ENCODE measurements around the gene SCN2A. TPM values are rescaled to one million over a fixed set of nuclear protein-coding genes. Genes with fewer than 3 reads are reported as not detected.

The SCN2A gene
- total RNA-seq, 4 donors from 2014 or later = 0.36 to 1.8 (median 0.56) TPM; not detected in 1

DNA sequence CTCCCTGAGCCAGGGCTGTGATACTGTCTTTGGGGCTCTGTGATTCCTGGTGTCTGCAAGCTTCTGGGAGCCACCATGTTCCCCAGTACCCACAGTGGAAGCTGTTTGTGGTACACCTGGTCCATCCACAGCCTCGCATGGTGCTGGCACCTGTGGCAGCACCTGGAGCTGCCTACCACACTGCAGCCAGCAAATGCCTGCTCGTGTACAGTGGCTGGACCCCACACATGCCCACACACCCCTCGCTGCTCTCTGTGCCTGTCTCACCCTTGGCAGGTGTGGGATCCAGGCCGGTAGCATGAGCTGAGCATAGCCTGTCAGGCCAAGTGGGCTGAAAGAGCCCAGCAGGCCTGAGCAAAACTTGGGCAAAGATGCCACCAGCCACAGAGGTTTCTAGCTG lies 188.5 kb downstream of the SCN2A start:
- TF ChIP-seq, protein P1, sequence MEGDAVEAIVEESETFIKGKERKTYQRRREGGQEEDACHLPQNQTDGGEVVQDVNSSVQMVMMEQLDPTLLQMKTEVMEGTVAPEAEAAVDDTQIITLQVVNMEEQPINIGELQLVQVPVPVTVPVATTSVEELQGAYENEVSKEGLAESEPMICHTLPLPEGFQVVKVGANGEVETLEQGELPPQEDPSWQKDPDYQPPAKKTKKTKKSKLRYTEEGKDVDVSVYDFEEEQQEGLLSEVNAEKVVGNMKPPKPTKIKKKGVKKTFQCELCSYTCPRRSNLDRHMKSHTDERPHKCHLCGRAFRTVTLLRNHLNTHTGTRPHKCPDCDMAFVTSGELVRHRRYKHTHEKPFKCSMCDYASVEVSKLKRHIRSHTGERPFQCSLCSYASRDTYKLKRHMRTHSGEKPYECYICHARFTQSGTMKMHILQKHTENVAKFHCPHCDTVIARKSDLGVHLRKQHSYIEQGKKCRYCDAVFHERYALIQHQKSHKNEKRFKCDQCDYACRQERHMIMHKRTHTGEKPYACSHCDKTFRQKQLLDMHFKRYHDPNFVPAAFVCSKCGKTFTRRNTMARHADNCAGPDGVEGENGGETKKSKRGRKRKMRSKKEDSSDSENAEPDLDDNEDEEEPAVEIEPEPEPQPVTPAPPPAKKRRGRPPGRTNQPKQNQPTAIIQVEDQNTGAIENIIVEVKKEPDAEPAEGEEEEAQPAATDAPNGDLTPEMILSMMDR (IDR thresholded peaks at IDR 0.05) = no peak
- ATAC-seq (ENCODE audit: low FRiP score) = no peak

DNA sequence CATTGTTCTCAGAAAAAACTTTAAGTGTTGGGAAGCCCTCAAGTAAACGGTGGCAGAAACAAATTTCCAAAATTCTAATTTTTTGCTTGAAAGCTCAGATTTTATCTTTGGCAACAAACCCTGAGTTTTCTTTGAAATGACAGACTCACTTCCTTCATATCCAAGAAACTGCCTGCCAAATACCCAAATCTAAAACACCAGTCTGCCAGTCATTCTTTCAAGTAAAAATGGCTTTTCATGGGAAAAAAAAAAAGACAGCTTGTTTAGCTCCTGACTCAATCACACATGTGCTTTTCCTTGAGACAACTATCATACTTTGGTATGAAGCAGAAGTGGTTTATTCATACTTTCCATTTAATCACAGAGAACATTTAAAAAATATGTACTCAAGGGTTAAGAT lies 189.7 kb downstream of the SCN2A start:
- TF ChIP-seq, protein P1 (IDR thresholded peaks at IDR 0.05) = no peak
- DNase-seq (ENCODE audit: low spot score) = no peak
- no peak for ATAC-seq (ENCODE audit: low FRiP score)

More for the DNA sequence above, 188.5 kb downstream of the SCN2A start:
- DNase-seq (ENCODE audit: low spot score) = no peak

DNA sequence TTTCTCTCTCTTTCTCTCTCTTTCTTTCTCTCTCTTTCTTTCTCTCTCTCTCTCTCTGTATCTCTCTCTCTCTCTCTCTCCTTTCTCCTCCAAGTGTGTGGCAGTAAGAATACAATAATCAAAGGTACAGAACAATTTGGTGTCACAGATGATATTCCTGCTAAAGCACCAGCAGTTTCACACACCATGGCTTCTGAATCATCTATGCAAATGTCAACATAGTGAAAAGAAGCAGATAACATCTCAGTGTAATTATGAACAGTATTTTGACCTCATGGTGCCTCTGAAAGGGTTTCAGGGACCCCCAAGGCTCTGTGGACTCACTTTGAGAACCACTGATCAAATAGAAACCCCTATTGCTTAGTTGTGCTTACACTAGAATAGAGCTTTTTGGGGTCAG lies 191.8 kb downstream of the SCN2A start:
- TF ChIP-seq, protein P1 (IDR thresholded peaks at IDR 0.05) = no peak
- ATAC-seq (ENCODE audit: low FRiP score) = no peak
- no peak for DNase-seq (ENCODE audit: low spot score)

DNA sequence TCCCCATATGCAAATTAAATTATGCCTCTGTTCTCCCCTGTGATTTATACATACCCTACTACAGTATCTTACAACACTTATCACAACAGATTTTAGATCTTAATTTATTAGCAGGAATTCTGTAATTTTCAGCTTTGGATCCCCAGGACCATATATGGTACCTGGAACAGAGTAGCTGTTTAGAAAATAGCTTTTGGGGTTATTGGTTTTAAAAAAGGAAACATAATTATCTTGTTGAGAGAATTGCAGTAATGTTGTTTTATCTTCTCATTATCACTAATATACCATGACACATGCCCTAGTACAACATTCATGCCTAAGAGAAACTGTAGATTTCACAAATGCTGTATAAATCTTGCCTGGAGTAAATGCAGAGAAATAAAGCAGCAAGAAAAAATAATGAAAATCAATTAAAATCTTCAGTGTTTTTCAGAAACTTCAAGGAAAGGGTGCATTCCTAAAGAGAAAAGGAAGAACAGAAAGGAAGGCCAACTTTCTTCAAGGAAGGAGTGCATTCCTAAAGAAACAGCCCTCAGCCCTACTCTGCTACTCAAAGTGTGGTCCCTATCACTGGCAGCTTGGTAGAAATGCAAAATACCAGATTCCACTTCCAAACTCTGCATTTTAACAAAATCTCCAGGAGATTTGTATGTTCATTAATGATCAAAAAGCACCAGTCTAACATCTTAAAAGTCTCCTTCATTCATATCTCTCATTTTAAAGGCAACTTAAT lies 193.2 kb downstream of the SCN2A start:
- TF ChIP-seq, protein P1 (IDR thresholded peaks at IDR 0.05) = no peak
- DNase-seq (ENCODE audit: low spot score) (no peak), ATAC-seq (ENCODE audit: low FRiP score) (no peak)

DNA sequence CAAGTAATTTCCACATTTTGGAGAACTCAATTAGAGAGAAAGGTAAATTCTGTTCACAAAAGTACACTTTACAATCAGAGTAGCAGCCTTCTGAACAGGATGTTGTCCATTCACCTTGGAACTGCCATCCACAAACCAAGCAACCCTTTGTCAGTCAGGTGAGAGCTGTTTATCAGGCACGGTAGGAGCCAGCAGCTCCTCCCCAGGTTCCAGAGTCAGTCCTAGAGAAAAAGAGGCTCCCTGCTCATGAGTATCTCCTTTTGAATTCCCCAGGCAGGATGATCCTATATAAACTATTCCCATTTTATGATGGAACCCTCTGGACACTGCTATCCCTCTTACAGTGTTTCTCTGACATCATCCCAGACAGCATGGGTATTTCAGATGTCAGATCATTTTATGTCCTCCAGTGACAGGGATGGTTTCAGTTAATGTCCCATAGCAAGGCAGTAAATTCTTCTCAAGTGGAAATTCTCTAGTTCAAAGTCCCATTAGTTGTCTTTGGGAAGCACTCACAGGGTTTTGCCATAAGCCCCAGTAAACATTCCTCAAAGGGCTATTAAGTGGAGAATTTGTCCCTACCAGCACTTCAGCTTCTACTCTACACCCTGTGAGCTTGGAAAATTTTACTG lies 195.8 kb downstream of the SCN2A start:
- TF ChIP-seq, protein P1 (IDR thresholded peaks at IDR 0.05) = no peak

DNA sequence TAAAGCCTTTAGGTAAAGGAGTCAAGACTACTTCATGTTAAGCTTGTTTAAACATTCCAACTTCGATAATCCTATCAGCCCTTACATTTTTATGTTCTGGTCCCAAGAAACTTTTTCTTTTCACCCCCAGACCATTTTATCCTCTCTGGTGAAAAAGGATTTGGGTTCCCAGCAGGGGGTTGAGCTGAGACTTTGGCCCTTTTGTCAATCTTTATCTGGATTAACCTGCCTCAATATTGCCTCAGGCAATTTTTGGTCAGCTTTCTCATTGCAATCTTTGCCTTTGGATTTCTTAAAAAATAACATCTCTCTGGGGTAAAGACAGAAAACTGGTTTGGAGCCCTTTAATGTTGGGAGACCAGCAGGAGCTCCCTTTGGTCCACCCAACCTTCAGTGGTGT lies 196.4 kb downstream of the SCN2A start:
- DNase-seq (ENCODE audit: low spot score) = no peak
- TF ChIP-seq, protein P1 (IDR thresholded peaks at IDR 0.05) = no peak
- ATAC-seq (ENCODE audit: low FRiP score) = no peak

More for the DNA sequence above, 195.8 kb downstream of the SCN2A start:
- no peak for ATAC-seq (ENCODE audit: low FRiP score)
- DNase-seq (ENCODE audit: low spot score) = no peak

DNA sequence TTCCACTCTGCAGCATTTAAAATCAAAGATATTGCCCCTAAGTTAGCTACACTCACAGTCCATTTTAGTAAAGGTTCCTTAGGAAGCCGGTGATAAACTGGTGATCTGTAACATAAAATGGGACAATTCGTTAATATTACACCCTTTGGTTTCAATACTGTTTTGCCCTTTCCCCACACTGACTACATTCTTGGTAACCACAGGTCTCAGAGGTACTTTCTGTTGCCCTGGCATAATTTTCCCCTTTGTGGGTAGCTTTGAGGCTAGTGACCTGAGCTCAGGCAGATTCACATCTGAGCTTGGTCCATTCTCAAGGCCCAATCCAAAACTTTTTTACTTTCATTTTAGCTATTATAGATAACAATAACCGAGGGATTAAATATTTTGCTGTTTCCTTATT lies 197.3 kb downstream of the SCN2A start:
- TF ChIP-seq, protein P1 (IDR thresholded peaks at IDR 0.05) = no peak
- no peak for ATAC-seq (ENCODE audit: low FRiP score)
- no peak for DNase-seq (ENCODE audit: low spot score)
